IMR-90 (cell line): ENCODE measurements around the gene JAK1. TPM values are rescaled to one million over a fixed set of nuclear protein-coding genes. Genes with fewer than 3 reads are reported as not detected.

ENCODE experiments used
- ATAC-seq: fragments of 200-7000 bp; cut with Tn5 transposase; 2 replicates; pipeline ENCODE4 v1.9.1; 2020; ENCODE audit warnings: low read depth, mild to moderate bottlenecking, moderate library complexity
- BruUV-seq: library from RNA; stranded (reverse); fragments of 400-500 nt; replicated peaks from 2 replicates; lab custom pipeline; 2021; lab: Mats Ljungman, UMichigan
- CTCF ChIA-PET: fragments of 300-600 bp; formaldehyde crosslinking; extraction: SDS; loops from one replicate; lab custom pipeline; 2021; ENCODE audit warnings: antibody characterized with exemption; lab: Yijun Ruan, JAX
- POLR2A ChIA-PET: fragments of 300-600 bp; sonication (Branson Sonifier 250); formaldehyde crosslinking; loops from one replicate; lab custom pipeline; 2022; ENCODE audit warnings: antibody characterized with exemption; ENCODE audit not compliant: unreplicated experiment; lab: Charles Lee
- DNase-seq: peaks from one replicate; pipeline ENCODE4 v3.0.0; 2013
- H2AFZ ChIP-seq: replicated peaks from 2 replicates; pipeline ENCODE3; 2013; ENCODE audit warnings: low read length, mild to moderate bottlenecking; ENCODE audit not compliant: poor library complexity
- H2AK5ac ChIP-seq: 2 replicates; pipeline ENCODE4 v1.6.1; 2013; ENCODE audit warnings: low read depth, low read length, inconsistent platforms
- H2AK9ac ChIP-seq: replicated peaks from 2 replicates; pipeline ENCODE3; 2013; ENCODE audit warnings: mild to moderate bottlenecking, low read depth, low read length, moderate library complexity; ENCODE audit not compliant: poor library complexity
- H2BK120ac ChIP-seq: 2 replicates; pipeline ENCODE4 v1.6.1; 2013; ENCODE audit warnings: low read depth, low read length, inconsistent platforms
- H2BK15ac ChIP-seq: 3 replicates; pipeline ENCODE4 v1.6.1; 2013; ENCODE audit warnings: low read depth, low read length, inconsistent platforms
- H2BK20ac ChIP-seq: 2 replicates; pipeline ENCODE4 v1.6.1; 2013; ENCODE audit warnings: low read depth, mild to moderate bottlenecking, inconsistent platforms, low read length, moderate library complexity
- H2BK5ac ChIP-seq: 2 replicates; pipeline ENCODE4 v1.6.1; 2013; ENCODE audit warnings: mild to moderate bottlenecking, low read depth, low read length, inconsistent platforms; ENCODE audit not compliant: poor library complexity, severe bottlenecking
- H3K14ac ChIP-seq: replicated peaks from 2 replicates; pipeline ENCODE4 v1.6.1; 2013; ENCODE audit warnings: low read depth, low read length, inconsistent platforms
- H3K18ac ChIP-seq: 2 replicates; pipeline ENCODE4 v1.6.1; 2013; ENCODE audit warnings: low read depth, low read length, control low read depth
- H3K23ac ChIP-seq: 2 replicates; pipeline ENCODE4 v1.6.1; 2013; ENCODE audit warnings: low read depth, low read length, inconsistent platforms
- H3K27ac ChIP-seq: 2 replicates; pipeline ENCODE4 v1.5.1; 2013; ENCODE audit warnings: mild to moderate bottlenecking, control low read depth, low read length; ENCODE audit not compliant: insufficient read depth
- H3K27me3 ChIP-seq: 2 replicates; pipeline ENCODE4 v1.6.1; 2013; ENCODE audit warnings: low read length; ENCODE audit not compliant: control insufficient read depth, insufficient read depth
- H3K36me3 ChIP-seq: 2 replicates; pipeline ENCODE4 v1.6.1; 2013; ENCODE audit warnings: low read length, mixed read lengths; ENCODE audit not compliant: control insufficient read depth, insufficient read depth
- H3K4ac ChIP-seq: 2 replicates; pipeline ENCODE4 v1.6.1; 2013; ENCODE audit warnings: low read depth, low read length, inconsistent platforms
- H3K4me1 ChIP-seq: 2 replicates; pipeline ENCODE4 v1.6.1; 2013; ENCODE audit warnings: low read length, mixed read lengths; ENCODE audit not compliant: control insufficient read depth, insufficient read depth
- H3K4me2 ChIP-seq: 2 replicates; pipeline ENCODE4 v1.6.1; 2013; ENCODE audit warnings: low read depth, mild to moderate bottlenecking, control low read depth, low read length, moderate library complexity
- H3K4me3 ChIP-seq: 2 replicates; pipeline ENCODE4 v1.5.1; 2013; ENCODE audit warnings: low read depth, mild to moderate bottlenecking, control low read depth, low read length, moderate library complexity; ENCODE audit not compliant: insufficient read depth
- H3K56ac ChIP-seq: 2 replicates; pipeline ENCODE4 v1.6.1; 2013; ENCODE audit warnings: low read length, inconsistent platforms; ENCODE audit not compliant: insufficient read depth; ENCODE audit errors: extremely low read depth
- H3K79me1 ChIP-seq, 2 experiments: 2 replicates each; pipeline ENCODE4 v1.6.1; 2013; ENCODE audit warnings: low read length in 2 of 2, inconsistent platforms in 1 of 2, low read depth in 1 of 2
- H3K9ac ChIP-seq: 2 replicates; pipeline ENCODE4 v1.6.1; 2013; ENCODE audit warnings: low read depth, low read length, control low read depth
- H3K9me1 ChIP-seq: 2 replicates; pipeline ENCODE4 v1.6.1; 2013; ENCODE audit warnings: low read length, inconsistent platforms; ENCODE audit not compliant: insufficient read depth
- H3K9me3 ChIP-seq: 2 replicates; pipeline ENCODE4 v1.6.1; 2013; ENCODE audit warnings: low read length; ENCODE audit not compliant: control insufficient read depth, insufficient read depth
- H4K20me1 ChIP-seq: 2 replicates; pipeline ENCODE4 v1.6.1; 2013; ENCODE audit warnings: low read length, inconsistent platforms; ENCODE audit not compliant: insufficient read depth
- H4K5ac ChIP-seq: 2 replicates; pipeline ENCODE4 v1.6.1; 2013; ENCODE audit warnings: mild to moderate bottlenecking, low read depth, low read length, control low read depth
- H4K8ac ChIP-seq, 2 experiments: 2 replicates each; pipeline ENCODE4 v1.6.1; 2013; ENCODE audit warnings: low read depth in 2 of 2, low read length in 2 of 2, control low read depth in 1 of 2, inconsistent platforms in 1 of 2
- H4K91ac ChIP-seq: 2 replicates; pipeline ENCODE4 v1.6.1; 2013; ENCODE audit warnings: low read depth, low read length, inconsistent platforms; ENCODE audit not compliant: insufficient read depth
- BHLHE40 ChIP-seq: fragments of 150-350 bp; IDR thresholded peaks from 2 replicates; pipeline ENCODE4 v1.6.1; 2016; ENCODE audit warnings: mild to moderate bottlenecking, low read depth, low read length
- CEBPB ChIP-seq: IDR thresholded peaks from 2 replicates; pipeline ENCODE4 v1.6.1; 2012; ENCODE audit warnings: low read depth, low read length, improper control_type of control experiment
- CHD1 ChIP-seq: IDR thresholded peaks from 2 replicates; pipeline ENCODE4 v1.6.1; 2012; ENCODE audit warnings: low read depth, low read length, improper control_type of control experiment
- CTCF ChIP-seq: conservative IDR thresholded peaks from 2 replicates; pipeline ENCODE4 v1.5.1; 2012; ENCODE audit warnings: mild to moderate bottlenecking, low read depth, low read length, improper control_type of control experiment
- FOS ChIP-seq: fragments of 150-350 bp; IDR thresholded peaks from 2 replicates; pipeline ENCODE4 v1.6.1; 2016; ENCODE audit warnings: low read depth, low read length
- MAFK ChIP-seq: IDR thresholded peaks from 2 replicates; pipeline ENCODE4 v1.6.1; 2012; ENCODE audit warnings: low read depth, low read length, improper control_type of control experiment
- MAZ ChIP-seq: IDR thresholded peaks from 2 replicates; pipeline ENCODE4 v1.6.1; 2012; ENCODE audit warnings: low read depth, mild to moderate bottlenecking, low read length, improper control_type of control experiment, moderate library complexity, borderline replicate concordance
- MXI1 ChIP-seq: IDR thresholded peaks from 2 replicates; pipeline ENCODE4 v1.6.1; 2012; ENCODE audit warnings: low read depth, mild to moderate bottlenecking, low read length, moderate library complexity, borderline replicate concordance
- NFE2L2 ChIP-seq: fragments of 150-350 bp; IDR thresholded peaks from 2 replicates; pipeline ENCODE4 v1.6.1; 2016; ENCODE audit warnings: low read depth, mild to moderate bottlenecking, low read length
- POLR2A ChIP-seq: IDR thresholded peaks from 2 replicates; pipeline ENCODE4 v1.6.1; 2012; ENCODE audit warnings: mild to moderate bottlenecking, low read depth, low read length
- RAD21 ChIP-seq: IDR thresholded peaks from 2 replicates; pipeline ENCODE4 v1.6.1; 2012; ENCODE audit warnings: low read length, improper control_type of control experiment
- RCOR1 ChIP-seq: IDR thresholded peaks from 2 replicates; pipeline ENCODE4 v1.6.1; 2012; ENCODE audit warnings: mild to moderate bottlenecking, low read length, improper control_type of control experiment; ENCODE audit not compliant: insufficient replicate concordance
- RFX5 ChIP-seq: IDR thresholded peaks from 2 replicates; pipeline ENCODE4 v1.8.0; 2012; ENCODE audit warnings: low read depth, mild to moderate bottlenecking, low read length, moderate library complexity
- SMC3 ChIP-seq: fragments of 150-350 bp; IDR thresholded peaks from 2 replicates; pipeline ENCODE4 v1.6.1; 2016; ENCODE audit warnings: low read depth, mild to moderate bottlenecking, antibody characterized with exemption, low read length, moderate library complexity
- WGBS, 2 experiments: methylation state at CpG; one replicate each; pipeline versions ENCODE4 v1.1.5 to v1.1.7; 2013; ENCODE audit warnings: missing lambda C conversion rate in 2 of 2; ENCODE audit not compliant: insufficient read length in 1 of 2; ENCODE audit errors: extremely low coverage in 2 of 2; 5-methylcytosine and 5-hydroxymethylcytosine counted together
- dilution Hi-C: fragments of 300-500 bp; cut with HindIII; formaldehyde crosslinking; loops from one replicate; pipeline ENCODE4 v1.14.3; 2018; ENCODE audit warnings: low sequenced_read_pairs; ENCODE audit not compliant: unreplicated experiment
- in situ Hi-C: fragments of 300-500 bp; cut with MboI; formaldehyde crosslinking; loops from 3 replicates; pipeline ENCODE4 v1.14.3; 2019; ENCODE audit warnings: low sequenced_read_pairs, inconsistent platforms, mixed read lengths
- intact Hi-C: fragments of 100-400 bp; cut with micrococcal nuclease; formaldehyde crosslinking; loops from 2 replicates; pipeline ENCODE4 v1.10.0; 2022
- polyA plus RNA-seq, 3 experiments: library from polyadenylated mRNA; depleted of rRNA; stranded (reverse); fragments of >200 nt; gene quantifications; 2 replicates each; pipeline ENCODE4 v1.2.3, GENCODE V29; 2012; ENCODE audit warnings: low replicate concordance in 1 of 3
- total RNA-seq: library from RNA; depleted of rRNA; stranded (reverse); fragments of >200 nt; gene quantifications from 2 replicates; pipeline ENCODE4 v1.2.3, GENCODE V29; 2012
- TF ChIP-seq, protein P1 (sequence below): fragments of 150-350 bp; IDR thresholded peaks from 2 replicates; pipeline ENCODE4 v1.6.1; 2016; ENCODE audit warnings: low read depth, mild to moderate bottlenecking, low read length, moderate library complexity, borderline replicate concordance
- TF ChIP-seq, protein P2 (sequence below): fragments of 150-350 bp; IDR thresholded peaks from 2 replicates; pipeline ENCODE4 v1.6.1; 2017; ENCODE audit warnings: mild to moderate bottlenecking, antibody characterized with exemption, low read length, low read depth

JAK1 gene
- total and polyA plus RNA-seq, 2 of the 4 experiments (the other 2 are of a cell fraction) = 76.9 to 103 TPM

- Histone ChIP-seq H3K79me1 (peaks cover 35 to 68% of the 10 kb centered on the region in 2 experiments), H2BK5ac (no peak overlapping the region), H3K27me3 (no peaks in the 10 kb centered on the region), H2BK20ac (no peak overlapping the region), H4K91ac (no peak overlapping the region), H3K23ac (no peak overlapping the region), H3K4me3 (no peak overlapping the region), H4K8ac (no peak overlapping the region), H2BK120ac (no peak overlapping the region), H4K5ac (no peak overlapping the region), H3K18ac (no peak overlapping the region), H2BK15ac (no peak overlapping the region), H3K9me3 (no peaks in the 10 kb centered on the region), H3K36me3 (peaks cover 2% of the 10 kb centered on the region; the same call in 1 of the 2 replicates), H3K4me2 (no peak overlapping the region), H2AK5ac (no peak overlapping the region), H2AFZ (no peak overlapping the region), H3K56ac (no peak overlapping the region), H2AK9ac (no peak overlapping the region), H3K27ac (no peak overlapping the region), H3K9me1 (peaks cover 21% of the 10 kb centered on the region), H3K4ac (no peak overlapping the region), H3K9ac (no peak overlapping the region), H3K14ac (no peak overlapping the region), H3K4me1 (peaks cover 10% of the 10 kb centered on the region), H4K20me1 (peaks cover 67% of the 10 kb centered on the region)
- DNase-seq = no peak
- CTCF ChIA-PET = interaction anchor here (0.7 kb wide), 1 partner anchor 20 kb away, joined by 3 read pairs; no protein-coding TSS in a partner anchor
- no peak for ATAC-seq
- POLR2A ChIA-PET = no interaction called here
- intact Hi-C loops (no loop called here), in situ Hi-C loops (no loop called here), dilution Hi-C loops (no loop called here)
- WGBS, 2 experiments = 81% methylated on average over 6 of the region's 6 CpGs; no CpG with 5 or more reads in 1 of the 2 experiments
- BruUV-seq = no TSS peak
- no peak for TF ChIP-seq MAZ
- no peak for TF ChIP-seq CHD1
- no peak for TF ChIP-seq NFE2L2
- TF ChIP-seq RCOR1 = no peak
- TF ChIP-seq RFX5 = no peak
- no peak for TF ChIP-seq MAFK
- TF ChIP-seq, protein P1, sequence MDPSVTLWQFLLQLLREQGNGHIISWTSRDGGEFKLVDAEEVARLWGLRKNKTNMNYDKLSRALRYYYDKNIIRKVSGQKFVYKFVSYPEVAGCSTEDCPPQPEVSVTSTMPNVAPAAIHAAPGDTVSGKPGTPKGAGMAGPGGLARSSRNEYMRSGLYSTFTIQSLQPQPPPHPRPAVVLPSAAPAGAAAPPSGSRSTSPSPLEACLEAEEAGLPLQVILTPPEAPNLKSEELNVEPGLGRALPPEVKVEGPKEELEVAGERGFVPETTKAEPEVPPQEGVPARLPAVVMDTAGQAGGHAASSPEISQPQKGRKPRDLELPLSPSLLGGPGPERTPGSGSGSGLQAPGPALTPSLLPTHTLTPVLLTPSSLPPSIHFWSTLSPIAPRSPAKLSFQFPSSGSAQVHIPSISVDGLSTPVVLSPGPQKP = no peak
- no peak for TF ChIP-seq RAD21
- no peak for TF ChIP-seq SMC3
- no peak for TF ChIP-seq CTCF
- TF ChIP-seq FOS = no peak
- TF ChIP-seq, protein P2, sequence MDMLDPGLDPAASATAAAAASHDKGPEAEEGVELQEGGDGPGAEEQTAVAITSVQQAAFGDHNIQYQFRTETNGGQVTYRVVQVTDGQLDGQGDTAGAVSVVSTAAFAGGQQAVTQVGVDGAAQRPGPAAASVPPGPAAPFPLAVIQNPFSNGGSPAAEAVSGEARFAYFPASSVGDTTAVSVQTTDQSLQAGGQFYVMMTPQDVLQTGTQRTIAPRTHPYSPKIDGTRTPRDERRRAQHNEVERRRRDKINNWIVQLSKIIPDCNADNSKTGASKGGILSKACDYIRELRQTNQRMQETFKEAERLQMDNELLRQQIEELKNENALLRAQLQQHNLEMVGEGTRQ = no peak
- TF ChIP-seq MXI1 = no peak
- no peak for TF ChIP-seq BHLHE40
- TF ChIP-seq CEBPB = no peak
- TF ChIP-seq POLR2A = no peak
Measured at GRCh38 chr1:64953241-64953640, 13.1 kb downstream of the JAK1 start.
